ENCODE results near the gene DGKD. TPM values are rescaled to one million over a fixed set of nuclear protein-coding genes. Genes with fewer than 3 reads are reported as not detected.
A peak's percentile ranks its signal among the peaks of the same experiment; 100 is the strongest.

Gene DGKD
- total RNA-seq, 1 donor from 2014 or later, result 69.3 TPM

GRCh38 chr2:233462826-233463470, 108.7 kb downstream of the DGKD start:
- peaks cover 81% of the 10 kb centered on the region for H3K36me3 ChIP-seq
- intact Hi-C loops (cut with DNase I), result no loop called here
- no peak overlapping the region for H3K27ac ChIP-seq

GRCh38 chr2:233463586-233463985, 109.3 kb downstream of the DGKD start:
- intact Hi-C loops (cut with DNase I), result no loop called here
- Histone ChIP-seq H3K4me1 (no peaks in the 10 kb centered on the region), H3K27me3 (ENCODE audit: low read depth) (no peaks in the 10 kb centered on the region), H3K9me3 (no peaks in the 10 kb centered on the region), H3K36me3 (peaks cover 81% of the 10 kb centered on the region), H3K4me3 (peak overlapping the region; percentile 24), H3K27ac (peak overlapping the region; percentile 80)
- no peak for TF ChIP-seq CTCF (IDR thresholded peaks at IDR 0.05)
- DNase-seq (peak; percentile 31), ATAC-seq (no peak)

More at GRCh38 chr2:233462826-233463470, 108.7 kb downstream of the DGKD start:
- H3K9me3 ChIP-seq, result no peaks in the 10 kb centered on the region
- peak; percentile 20 for DNase-seq
- no peak for TF ChIP-seq CTCF (IDR thresholded peaks at IDR 0.05)
- no peaks in the 10 kb centered on the region for H3K4me1 ChIP-seq
- H3K27me3 ChIP-seq (ENCODE audit: low read depth), result no peaks in the 10 kb centered on the region
- ATAC-seq, result no peak
- H3K4me3 ChIP-seq, result no peak overlapping the region

- intact Hi-C loops (cut with DNase I), result no loop called here
- Histone ChIP-seq H3K9me3 (no peaks in the 10 kb centered on the region), H3K27me3 (ENCODE audit: low read depth) (no peaks in the 10 kb centered on the region), H3K4me1 (no peaks in the 10 kb centered on the region), H3K27ac (peak overlapping the region; percentile 80), H3K4me3 (peak overlapping the region; percentile 24), H3K36me3 (peaks cover 81% of the 10 kb centered on the region)
- ATAC-seq, result peak in 1 of 2 donors; percentile 28
- DNase-seq, result peak; percentile 50
- TF ChIP-seq CTCF (IDR thresholded peaks at IDR 0.05), result no peak
These were observed 109.8 kb downstream of the DGKD start for GRCh38 chr2:233464056-233464455.

DNA sequence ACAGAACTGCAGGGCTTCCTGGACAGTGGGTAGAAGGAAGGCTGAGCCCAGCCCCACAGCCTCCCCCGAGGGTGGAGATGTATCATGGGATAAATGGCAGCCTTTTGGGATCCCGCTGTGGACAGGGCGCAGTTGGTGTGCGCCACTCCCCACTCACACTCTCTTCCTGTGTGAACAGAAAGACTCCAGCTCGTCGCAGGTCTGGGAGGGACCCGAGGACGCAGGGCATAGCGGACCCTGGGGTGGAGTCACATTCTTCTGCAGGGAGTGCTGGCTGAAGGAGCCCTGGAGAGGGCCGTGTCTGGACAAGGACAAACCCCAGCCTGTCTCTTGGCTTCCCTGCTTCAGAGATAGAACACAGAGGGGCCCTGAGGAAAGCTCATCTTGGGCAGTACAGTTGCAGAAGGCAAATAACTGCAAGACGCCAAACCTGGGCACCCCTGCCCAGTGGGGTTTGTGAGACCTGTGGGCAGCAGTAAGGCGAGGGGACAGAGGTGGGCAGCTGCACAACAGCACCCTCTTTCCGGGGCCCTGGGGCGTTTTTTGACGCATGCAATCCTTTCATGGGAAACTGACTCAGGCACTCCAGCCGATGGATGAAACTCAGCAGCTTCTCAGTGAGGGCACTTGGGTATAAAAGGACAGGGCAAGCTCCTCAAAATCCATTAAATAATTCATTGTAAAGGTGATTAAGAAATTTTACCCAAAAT, 110.4 kb downstream of the DGKD start:
- ATAC-seq (peak; percentile 94 to 95), DNase-seq (peak; percentile 86)
- H3K9me3 ChIP-seq, result no peaks in the 10 kb centered on the region
- H3K27me3 ChIP-seq (ENCODE audit: low read depth), result no peaks in the 10 kb centered on the region
- no peak for TF ChIP-seq CTCF (IDR thresholded peaks at IDR 0.05)
- peaks cover 2% of the 10 kb centered on the region for H3K4me1 ChIP-seq
- H3K36me3 ChIP-seq, result peaks cover 81% of the 10 kb centered on the region
- peak overlapping the region; percentile 80 for H3K27ac ChIP-seq
- H3K4me3 ChIP-seq, result peak overlapping the region; percentile 24
- intact Hi-C loops (cut with DNase I), result no loop called here

DNA sequence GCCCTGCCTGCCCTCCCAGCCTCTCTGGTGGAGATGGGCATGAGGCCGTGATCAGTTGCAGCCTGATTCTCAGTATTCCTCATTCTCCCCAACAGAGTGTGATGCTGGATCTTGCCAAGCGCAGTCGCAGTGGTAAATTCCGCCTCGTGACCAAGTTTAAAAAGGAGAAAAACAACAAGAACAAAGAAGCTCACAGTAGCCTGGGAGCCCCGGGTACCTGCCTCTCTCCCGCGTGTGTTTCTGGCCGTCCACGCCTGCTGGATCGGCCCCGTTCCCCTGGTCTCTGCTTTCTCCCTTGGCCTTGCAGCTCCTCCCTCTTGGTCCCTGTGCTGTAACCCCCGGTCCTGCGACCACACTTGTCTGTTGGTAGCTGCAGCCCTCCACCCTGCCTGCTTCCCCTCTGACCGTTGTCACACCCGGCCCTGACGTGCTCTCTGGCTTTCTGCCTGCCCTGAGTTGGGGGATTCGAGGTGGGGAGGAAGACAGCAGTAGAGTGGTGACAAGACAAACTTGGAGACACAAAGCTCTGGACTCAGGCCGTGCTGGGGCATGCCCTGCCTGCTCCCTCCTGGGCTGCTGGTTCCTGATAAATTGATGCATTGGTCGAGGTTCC, 112.8 kb downstream of the DGKD start:
- peaks cover 7% of the 10 kb centered on the region for H3K4me1 ChIP-seq
- ATAC-seq (no peak), DNase-seq (peak; percentile 15)
- H3K4me3 ChIP-seq, result no peak overlapping the region
- H3K36me3 ChIP-seq, result peaks cover 72% of the 10 kb centered on the region
- TF ChIP-seq CTCF (IDR thresholded peaks at IDR 0.05), result no peak
- H3K27ac ChIP-seq, result peak overlapping the region; percentile 22
- intact Hi-C loops (cut with DNase I), result no loop called here
- no peaks in the 10 kb centered on the region for H3K9me3 ChIP-seq
- H3K27me3 ChIP-seq (ENCODE audit: low read depth), result no peaks in the 10 kb centered on the region

Measured in lower lobe of right lung (tissue), 2 donors.